GM12878 (cell line): ENCODE results near the gene CDKN2A. TPM values are rescaled to one million over a fixed set of nuclear protein-coding genes. Genes with fewer than 3 reads are reported as not detected.

Experiments
- ATAC-seq: fragments of 200-7000 bp; cut with Tn5 transposase; 3 replicates; pipeline ENCODE4 v1.9.1; 2020; ENCODE audit warnings: mild to moderate bottlenecking, moderate library complexity
- BruUV-seq: library from RNA; stranded (reverse); fragments of 400-500 nt; replicated peaks from 2 replicates; lab custom pipeline; 2021; lab: Mats Ljungman, UMichigan
- CTCF ChIA-PET: fragments of 300-600 bp; sonication (Branson Sonifier 250); formaldehyde crosslinking; extraction: SDS; loops from one replicate; lab custom pipeline; 2021; ENCODE audit warnings: inconsistent platforms; lab: Yijun Ruan, JAX
- POLR2A ChIA-PET: fragments of 350-600 bp; formaldehyde crosslinking; extraction: SDS; loops from one replicate; lab custom pipeline; 2021; ENCODE audit warnings: inconsistent platforms; lab: Charles Lee
- RAD21 ChIA-PET: fragments of 300-600 bp; sonication (Branson Sonifier 250); formaldehyde crosslinking; loops from one replicate; lab custom pipeline; 2023; ENCODE audit warnings: antibody characterized with exemption; ENCODE audit not compliant: unreplicated experiment; lab: Charles Lee
- SMC1A ChIA-PET: fragments of 300-600 bp; sonication (Branson Sonifier 250); formaldehyde crosslinking; loops from one replicate; lab custom pipeline; 2023; ENCODE audit not compliant: unreplicated experiment, uncharacterized antibody; lab: Charles Lee
- DNase-seq: peaks from one replicate; pipeline ENCODE4 v3.0.0-alpha.2; 2011; ENCODE audit warnings: low read depth, low spot score
- FAIRE-seq: peaks from 3 replicates; lab custom pipeline; 2011; peaks lifted over from hg19 to GRCh38; lab: Jason Lieb, UNC
- H2AFZ ChIP-seq: 2 replicates; pipeline ENCODE4 v1.6.0; 2011; ENCODE audit warnings: low read depth, low read length, control low read depth; ENCODE audit not compliant: control insufficient read depth
- H3K27ac ChIP-seq: 2 replicates; pipeline ENCODE4 v1.5.1; 2011; ENCODE audit warnings: control low read depth; ENCODE audit not compliant: control insufficient read depth, insufficient read depth
- H3K27me3 ChIP-seq, 2 experiments: replicated peaks in 1 of 2; 2 replicates each; pipeline versions ENCODE4 v1.6.0 to v1.6.1; 2011; ENCODE audit warnings: low read length in 1 of 2; ENCODE audit not compliant: control insufficient read depth in 2 of 2, insufficient read depth in 2 of 2
- H3K36me3 ChIP-seq, 2 experiments: 2 replicates each; pipeline ENCODE4 v1.5.1; 2011; ENCODE audit warnings: low read length in 1 of 2; ENCODE audit not compliant: control insufficient read depth in 2 of 2, insufficient read depth in 2 of 2
- H3K4me1 ChIP-seq: 2 replicates; pipeline ENCODE4 v1.6.1; 2011; ENCODE audit warnings: mild to moderate bottlenecking, low read length, moderate library complexity, mixed read lengths; ENCODE audit not compliant: control insufficient read depth, insufficient read depth
- H3K4me2 ChIP-seq: 2 replicates; pipeline ENCODE4 v1.6.0; 2011; ENCODE audit warnings: control low read depth; ENCODE audit not compliant: control insufficient read depth, insufficient read depth
- H3K4me3 ChIP-seq: fragments of 200-600 bp; sonication (generic); 2 replicates; pipeline ENCODE4 v1.5.1; 2016
- H3K79me2 ChIP-seq: 2 replicates; pipeline ENCODE4 v1.6.0; 2011; ENCODE audit warnings: low read length; ENCODE audit not compliant: control insufficient read depth, insufficient read depth
- H3K9ac ChIP-seq: 2 replicates; pipeline ENCODE4 v1.8.0; 2011; ENCODE audit warnings: low read length, control low read depth, mixed read lengths; ENCODE audit not compliant: control insufficient read depth, insufficient read depth
- H3K9me3 ChIP-seq: replicated peaks from 3 replicates; pipeline ENCODE4 v1.5.1; 2011; ENCODE audit warnings: mild to moderate bottlenecking, low read length; ENCODE audit not compliant: control insufficient read depth, insufficient read depth
- H4K20me1 ChIP-seq: 2 replicates; pipeline ENCODE4 v1.6.0; 2011; ENCODE audit not compliant: control insufficient read depth, insufficient read depth
- BCL11A ChIP-seq: IDR thresholded peaks from 2 replicates; pipeline ENCODE4 v1.6.1; 2011; ENCODE audit warnings: low read depth, low read length
- CBX3 ChIP-seq: fragments of 200-600 bp; sonication (generic); IDR thresholded peaks from 2 replicates; pipeline ENCODE4 v1.6.1; 2016; ENCODE audit warnings: low read depth, borderline replicate concordance
- CHD4 ChIP-seq: fragments of 200-600 bp; sonication (generic); IDR thresholded peaks from 2 replicates; pipeline ENCODE4 v1.6.1; 2016; ENCODE audit warnings: mild to moderate bottlenecking
- CREM ChIP-seq: IDR thresholded peaks from 2 replicates; pipeline ENCODE4 v1.6.1; 2014; ENCODE audit warnings: antibody characterized with exemption, low read depth
- GABPA ChIP-seq: IDR thresholded peaks from 2 replicates; pipeline ENCODE4 v1.6.1; 2014; ENCODE audit warnings: antibody characterized with exemption, low read depth, mild to moderate bottlenecking, inconsistent platforms
- GATAD2B ChIP-seq: fragments of 450-650 bp; conservative IDR thresholded peaks from 2 replicates; pipeline ENCODE4 v1.6.1; 2017; ENCODE audit warnings: low read depth, mild to moderate bottlenecking, moderate library complexity
- NBN ChIP-seq: fragments of 450-650 bp; IDR thresholded peaks from 2 replicates; pipeline ENCODE4 v1.6.1; 2016
- SREBF1 ChIP-seq: IDR thresholded peaks from 2 replicates; pipeline ENCODE4 v1.6.1; 2012; ENCODE audit warnings: mild to moderate bottlenecking, low read length
- WGBS: methylation state at CpG from one replicate; pipeline ENCODE4 v1.1.6; 2016; ENCODE audit warnings: low lambda C conversion rate; ENCODE audit not compliant: insufficient replicate concordance, insufficient coverage; ENCODE audit errors: missing lambda C conversion rate; 5-methylcytosine and 5-hydroxymethylcytosine counted together
- in situ Hi-C: fragments of 300-500 bp; cut with MboI; formaldehyde crosslinking; loops from 9 replicates; pipeline ENCODE4 v1.14.3; 2018; ENCODE audit warnings: mixed read lengths
- intact Hi-C: fragments of 100-400 bp; cut with micrococcal nuclease; formaldehyde crosslinking; loops from one replicate; pipeline ENCODE4 v1.14.2; 2022; ENCODE audit not compliant: unreplicated experiment
- polyA plus RNA-seq, 11 experiments: library from polyadenylated mRNA; depleted of rRNA in 4 of 11; unstranded in 6 of 11; stranded (reverse) in 5 of 11; fragments of >200 nt; fragmentation: Nextera tagmentation in 4 of 11; fragmentation: Illumina TruSeq in 1 of 11; extraction: Ambion mirVana in 4 of 11; extraction: Trizol in 1 of 11; gene quantifications; 1 replicate in 1 of 11; 2 replicates in 10 of 11; pipeline versions ENCODE4 v1.2.1 to v1.2.3, GENCODE V29; 2011 to 2016; ENCODE audit warnings: inconsistent platforms in 2 of 11, missing spikeins in 2 of 11, low read depth in 1 of 11
- total RNA-seq, 4 experiments: library from RNA; depleted of rRNA in 3 of 4; stranded (reverse); fragments of >200 nt in 3 of 4; fragmentation: Illumina TruSeq in 1 of 4; extraction: Trizol in 1 of 4; gene quantifications; 2 replicates each; pipeline versions ENCODE4 v1.2.1 to v1.2.3, GENCODE V29; 2013 to 2021

CDKN2A gene
- total and polyA plus RNA-seq, 10 of the 15 experiments (the other 5 are each of a cell fraction or from before 2014, with no cell fraction given): 0.84 to 41.2 (median 18.4) TPM

- no peak for FAIRE-seq
- no peaks in the 10 kb centered on the region for H3K79me2 ChIP-seq
Measured at GRCh38 chr9:21941337-21941995, 52.7 kb downstream of the CDKN2A start.

GRCh38 chr9:21936161-21936560, 58.0 kb downstream of the CDKN2A start:
- TF ChIP-seq SREBF1: no peak
- TF ChIP-seq NBN: no peak
- no peak for TF ChIP-seq CHD4
- no peak for TF ChIP-seq CREM
- TF ChIP-seq BCL11A: no peak
- no peak for TF ChIP-seq CBX3
- no peak for TF ChIP-seq GATAD2B
- intact Hi-C loops (no loop called here), in situ Hi-C loops (no loop called here)
- H3K27ac ChIP-seq: no peak overlapping the region
- no peaks in the 10 kb centered on the region for H3K4me1 ChIP-seq
- FAIRE-seq: no peak
- H3K27me3 ChIP-seq: no peaks in the 10 kb centered on the region
- ChIA-PET SMC1A (no interaction called here), CTCF (interaction anchor here (1.2 kb wide), 1 partner anchor 35 kb away, joined by 6 read pairs; no protein-coding TSS in a partner anchor), POLR2A (no interaction called here), RAD21 (no interaction called here)
- no peak overlapping the region for H3K4me3 ChIP-seq
- WGBS: 80% methylated on average over 1 of the region's 1 CpG
- BruUV-seq: no TSS peak
- H3K79me2 ChIP-seq: no peaks in the 10 kb centered on the region
- H3K4me2 ChIP-seq: no peak overlapping the region
- DNase-seq: no peak
- no peaks in the 10 kb centered on the region for H3K9me3 ChIP-seq
- no peaks in the 10 kb centered on the region for H4K20me1 ChIP-seq
- no peak overlapping the region for H3K9ac ChIP-seq
- no peak for ATAC-seq
- no peaks in the 10 kb centered on the region for H3K36me3 ChIP-seq
- H2AFZ ChIP-seq: no peak overlapping the region

More at GRCh38 chr9:21941337-21941995, 52.7 kb downstream of the CDKN2A start:
- 65% methylated on average over 4 of the region's 4 CpGs for WGBS
- H3K9me3 ChIP-seq: no peaks in the 10 kb centered on the region
- BruUV-seq: no TSS peak
- H3K36me3 ChIP-seq: no peaks in the 10 kb centered on the region
- CTCF ChIA-PET: interaction anchor here (1.4 kb wide), 1 partner anchor 128 kb away, joined by 4 read pairs; no protein-coding TSS in a partner anchor
- H3K9ac ChIP-seq: no peak overlapping the region
- in situ Hi-C loops: no loop called here
- RAD21 ChIA-PET: no interaction called here
- H2AFZ ChIP-seq: no peak overlapping the region
- intact Hi-C loops: no loop called here
- H3K4me3 ChIP-seq: no peak overlapping the region
- ATAC-seq (no peak), DNase-seq (no peak)
- no peak overlapping the region for H3K27ac ChIP-seq
- H3K4me2 ChIP-seq: no peak overlapping the region
- SMC1A ChIA-PET: interaction anchor here (0.8 kb wide), 1 partner anchor 13 kb away, joined by 3 read pairs; no protein-coding TSS in a partner anchor
- no peaks in the 10 kb centered on the region for H3K27me3 ChIP-seq
- POLR2A ChIA-PET: no interaction called here
- H4K20me1 ChIP-seq: no peaks in the 10 kb centered on the region
- no peaks in the 10 kb centered on the region for H3K4me1 ChIP-seq
- TF ChIP-seq GABPA: no peak
